ENCODE measurements around the gene ACTL8. TPM values are rescaled to one million over a fixed set of nuclear protein-coding genes. Genes with fewer than 3 reads are reported as not detected.

The ACTL8 gene
- total RNA-seq, 1 experiment from 2014 or later = 0.69 TPM

DNA sequence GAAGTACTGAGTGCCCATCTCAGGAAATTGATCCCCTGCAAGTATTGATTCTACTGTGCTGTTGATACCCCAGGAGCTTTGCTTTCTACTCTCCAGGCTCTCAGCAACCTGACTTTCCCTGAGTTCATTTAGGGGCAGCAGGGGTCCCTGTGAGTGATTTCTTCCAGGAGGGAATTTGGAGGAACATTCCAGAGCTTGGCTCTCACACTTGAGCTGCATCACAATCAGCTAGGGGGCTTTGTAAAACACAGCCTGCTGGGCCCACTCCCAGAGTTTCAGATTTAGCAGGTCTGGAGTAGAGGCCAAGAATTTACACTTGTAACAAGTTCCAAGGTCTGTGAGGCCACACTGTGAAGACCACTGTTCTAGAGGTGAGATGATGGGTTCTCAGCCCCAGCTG is 16.1 kb upstream of the ACTL8 start (continued):
- TF ChIP-seq REST (IDR thresholded peaks at IDR 0.05; ENCODE audit: low read depth) (no peak), EZH2 (IDR thresholded peaks at IDR 0.05) (no peak), POLR2AphosphoS5 (IDR thresholded peaks at IDR 0.05; ENCODE audit: low read depth, low read length) (no peak), EGR1 (IDR thresholded peaks at IDR 0.05; ENCODE audit: low read depth) (no peak), SIN3A (IDR thresholded peaks at IDR 0.05; ENCODE audit: low read depth) (no peak)
- TF ChIP-seq, protein P1, sequence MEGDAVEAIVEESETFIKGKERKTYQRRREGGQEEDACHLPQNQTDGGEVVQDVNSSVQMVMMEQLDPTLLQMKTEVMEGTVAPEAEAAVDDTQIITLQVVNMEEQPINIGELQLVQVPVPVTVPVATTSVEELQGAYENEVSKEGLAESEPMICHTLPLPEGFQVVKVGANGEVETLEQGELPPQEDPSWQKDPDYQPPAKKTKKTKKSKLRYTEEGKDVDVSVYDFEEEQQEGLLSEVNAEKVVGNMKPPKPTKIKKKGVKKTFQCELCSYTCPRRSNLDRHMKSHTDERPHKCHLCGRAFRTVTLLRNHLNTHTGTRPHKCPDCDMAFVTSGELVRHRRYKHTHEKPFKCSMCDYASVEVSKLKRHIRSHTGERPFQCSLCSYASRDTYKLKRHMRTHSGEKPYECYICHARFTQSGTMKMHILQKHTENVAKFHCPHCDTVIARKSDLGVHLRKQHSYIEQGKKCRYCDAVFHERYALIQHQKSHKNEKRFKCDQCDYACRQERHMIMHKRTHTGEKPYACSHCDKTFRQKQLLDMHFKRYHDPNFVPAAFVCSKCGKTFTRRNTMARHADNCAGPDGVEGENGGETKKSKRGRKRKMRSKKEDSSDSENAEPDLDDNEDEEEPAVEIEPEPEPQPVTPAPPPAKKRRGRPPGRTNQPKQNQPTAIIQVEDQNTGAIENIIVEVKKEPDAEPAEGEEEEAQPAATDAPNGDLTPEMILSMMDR (IDR thresholded peaks at IDR 0.05 in 2 of 3, conservative IDR thresholded peaks at IDR 0.05 in 1 of 3; ENCODE audit: borderline replicate concordance in 1 of 3, insufficient read depth in 1 of 3, low read depth in 2 of 3, low read length in 2 of 3) = no peak
- TF ChIP-seq, protein P2, sequence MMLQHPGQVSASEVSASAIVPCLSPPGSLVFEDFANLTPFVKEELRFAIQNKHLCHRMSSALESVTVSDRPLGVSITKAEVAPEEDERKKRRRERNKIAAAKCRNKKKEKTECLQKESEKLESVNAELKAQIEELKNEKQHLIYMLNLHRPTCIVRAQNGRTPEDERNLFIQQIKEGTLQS (IDR thresholded peaks at IDR 0.05) = no peak

- H3K4me2 ChIP-seq (ENCODE audit: low read length) = no peak overlapping the region
- intact Hi-C loops (cut with micrococcal nuclease) = no loop called here
- no peaks in the 10 kb centered on the region for H4K20me1 ChIP-seq (ENCODE audit: insufficient read depth)
- ChIA-PET POLR2A (no interaction called here), CTCF (interaction anchor here (1.4 kb wide), 1 partner anchor 80 kb away, joined by 3 read pairs; no protein-coding TSS in a partner anchor), RAD21 (ENCODE audit: low non-redundant PET in 1 of 2, low total read pairs in 2 of 2, uncharacterized antibody in 2 of 2, unreplicated experiment in 2 of 2) (no interaction called here)
- H3K27me3 ChIP-seq (ENCODE audit: insufficient read depth, low read length) = peaks cover 9% of the 10 kb centered on the region; the same call in 1 of the 2 replicates
- no peaks in the 10 kb centered on the region for H3K36me3 ChIP-seq (ENCODE audit: control insufficient read depth in 1 of 2, insufficient read depth in 2 of 2, low read length in 2 of 2)
- no peak overlapping the region for H2AFZ ChIP-seq (ENCODE audit: low read depth, low read length, poor library complexity, severe bottlenecking)
- no peaks in the 10 kb centered on the region for H3K9me2 ChIP-seq (ENCODE audit: insufficient read depth)
- no peak overlapping the region for H3K9ac ChIP-seq (ENCODE audit: low read length)
- no peaks in the 10 kb centered on the region for H3K4me1 ChIP-seq (ENCODE audit: control insufficient read depth in 1 of 2, insufficient read depth in 2 of 2, low read length in 2 of 2)
- H3K27ac ChIP-seq (ENCODE audit: low read depth, low read length) = no peak overlapping the region
- H3K4me3 ChIP-seq (replicated peaks in 1 of 2; ENCODE audit: low read depth in 1 of 2, low read length in 2 of 2) = no peak overlapping the region
- TF ChIP-seq, protein P3, sequence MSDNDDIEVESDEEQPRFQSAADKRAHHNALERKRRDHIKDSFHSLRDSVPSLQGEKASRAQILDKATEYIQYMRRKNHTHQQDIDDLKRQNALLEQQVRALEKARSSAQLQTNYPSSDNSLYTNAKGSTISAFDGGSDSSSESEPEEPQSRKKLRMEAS (IDR thresholded peaks at IDR 0.05) = no peak
- TF ChIP-seq ELF1 (IDR thresholded peaks at IDR 0.05; ENCODE audit: borderline replicate concordance, low read depth) = no peak
- no peak for TF ChIP-seq POLR2A (IDR thresholded peaks at IDR 0.05; ENCODE audit: borderline replicate concordance, extremely low read depth, insufficient read depth, insufficient read length)
- TF ChIP-seq, protein P1 (IDR thresholded peaks at IDR 0.05 in 2 of 3, conservative IDR thresholded peaks at IDR 0.05 in 1 of 3; ENCODE audit: borderline replicate concordance in 1 of 3, insufficient read depth in 1 of 3, low read depth in 2 of 3, low read length in 2 of 3) = peak in 2 of 3 experiments; percentile 16 to 42; a peak in 3 of 6 replicates
- H3K79me2 ChIP-seq (ENCODE audit: insufficient read depth, low read length) = no peaks in the 10 kb centered on the region
- no peak for DNase-seq (ENCODE audit: low read depth, low spot score)
- ATAC-seq = peak; percentile 55; the same call in 1 of the 2 replicates
- no peaks in the 10 kb centered on the region for H3K9me3 ChIP-seq (ENCODE audit: control insufficient read depth in 1 of 2, insufficient read depth in 1 of 2, low read depth in 1 of 2, low read length in 2 of 2)
- no TSS peak for BruUV-seq (replicated peaks)
Measured at GRCh38 chr1:17741052-17741451, 14.1 kb upstream of the ACTL8 start.
